ENCODE results near the gene PTPRN2. TPM values are rescaled to one million over a fixed set of nuclear protein-coding genes. Genes with fewer than 3 reads are reported as not detected.

Gene PTPRN2
- total and polyA plus RNA-seq, 2 donors (not counting 3 experiments of a cell fraction or from before 2014, with no cell fraction given): 0.62 to 0.88 TPM

- H3K27me3 ChIP-seq (ENCODE audit: control insufficient read depth in 2 of 2, insufficient read depth in 2 of 2, low read length in 2 of 2): no peaks in the 10 kb centered on the region
- dilution Hi-C loops (cut with MboI; ENCODE audit: extremely low pct_ligation_motif_present, low sequenced_read_pairs) (no loop called here), intact Hi-C loops (cut with micrococcal nuclease) (loop anchor here (5.0 kb wide), 1 partner anchor 132 kb away; no protein-coding TSS in a partner anchor)
- DNase-seq (ENCODE audit: low read depth, low spot score) (no peak), FAIRE-seq (no peak)
- H2AFZ ChIP-seq (ENCODE audit: low read depth, low read length): no peak overlapping the region
- ChIA-PET POLR2A (no interaction called here), CTCF (no interaction called here)
- no peak overlapping the region for H3K4me2 ChIP-seq (ENCODE audit: insufficient read depth, low read length)
- no peak overlapping the region for H3K4me3 ChIP-seq (replicated peaks in 1 of 3; ENCODE audit: insufficient read depth in 1 of 3, low read depth in 1 of 3, low read length in 3 of 3)
- BruUV-seq (replicated peaks): no TSS peak
- no peak overlapping the region for H3K9ac ChIP-seq (replicated peaks; ENCODE audit: extremely low read depth, insufficient read depth, low read length)
- no peaks in the 10 kb centered on the region for H3K4me1 ChIP-seq (ENCODE audit: control insufficient read depth, extremely low read depth, insufficient read depth, low read length)
- TF ChIP-seq GATA2 (IDR thresholded peaks at IDR 0.05; ENCODE audit: insufficient read depth, insufficient read length, low read depth, low read length): no peak
- no peak for TF ChIP-seq MAX (IDR thresholded peaks at IDR 0.05; ENCODE audit: insufficient read depth, insufficient read length)
- TF ChIP-seq EZH2 (IDR thresholded peaks at IDR 0.05; ENCODE audit: borderline replicate concordance, low read depth, low read length, severe bottlenecking): no peak
- peak; percentile 10 for TF ChIP-seq JUN (IDR thresholded peaks at IDR 0.05; ENCODE audit: borderline replicate concordance, insufficient read depth, insufficient read length, low read depth)
- no peak for TF ChIP-seq POLR2AphosphoS5 (IDR thresholded peaks at IDR 0.05; ENCODE audit: insufficient read depth, low read depth, low read length)
- TF ChIP-seq CTCF (IDR thresholded peaks at IDR 0.05; ENCODE audit: extremely low read depth in 1 of 2, insufficient read depth in 1 of 2, low read depth in 1 of 2, low read length in 2 of 2): no peak
- TF ChIP-seq MYC (IDR thresholded peaks at IDR 0.05; ENCODE audit: low read depth, low read length): no peak
- H3K9me1 ChIP-seq (replicated peaks; ENCODE audit: control insufficient read depth, extremely low read depth, insufficient read depth, low read length): no peaks in the 10 kb centered on the region
- H3K79me2 ChIP-seq (ENCODE audit: control insufficient read depth, insufficient read depth, low read length): no peaks in the 10 kb centered on the region
- no peaks in the 10 kb centered on the region for H3K9me3 ChIP-seq (replicated peaks; ENCODE audit: control insufficient read depth, insufficient read depth, low read length)
- peak overlapping the region; percentile 49 for H3K27ac ChIP-seq (ENCODE audit: insufficient read depth, low read depth, low read length)
- H3K36me3 ChIP-seq (ENCODE audit: control insufficient read depth in 2 of 2, extremely low read depth in 1 of 2, insufficient read depth in 2 of 2, low read length in 2 of 2): no peaks in the 10 kb centered on the region
- H4K20me1 ChIP-seq (replicated peaks; ENCODE audit: control insufficient read depth, extremely low read depth, insufficient read depth, low read length): no peaks in the 10 kb centered on the region
Observed at GRCh38 chr7:157564517-157565177, 1023.0 kb downstream of the PTPRN2 start.

Measured in endothelial cell of umbilical vein (primary cell).